NCI-H2107 treated with DMSO at 0.1 percent for 48 hours (cell line): ENCODE results near the gene USHBP1.
A peak's percentile ranks its signal among the peaks of the same experiment; 100 is the strongest.

Experiments
- DNase-seq: peaks from one replicate; lab custom pipeline; 2025; ENCODE audit not compliant: unreplicated experiment; lab: John Stamatoyannopoulos, UW

USHBP1 gene

GRCh38 chr19:17263712-17264640 is 569 bp downstream of the USHBP1 start:
- DNase-seq = no peak

- DNase-seq = no peak
These were observed 2.0 kb downstream of the USHBP1 start for GRCh38 chr19:17262557-17262956.

- DNase-seq = peak; percentile 86
These were observed 3.7 kb downstream of the USHBP1 start for GRCh38 chr19:17260842-17261325.

DNA sequence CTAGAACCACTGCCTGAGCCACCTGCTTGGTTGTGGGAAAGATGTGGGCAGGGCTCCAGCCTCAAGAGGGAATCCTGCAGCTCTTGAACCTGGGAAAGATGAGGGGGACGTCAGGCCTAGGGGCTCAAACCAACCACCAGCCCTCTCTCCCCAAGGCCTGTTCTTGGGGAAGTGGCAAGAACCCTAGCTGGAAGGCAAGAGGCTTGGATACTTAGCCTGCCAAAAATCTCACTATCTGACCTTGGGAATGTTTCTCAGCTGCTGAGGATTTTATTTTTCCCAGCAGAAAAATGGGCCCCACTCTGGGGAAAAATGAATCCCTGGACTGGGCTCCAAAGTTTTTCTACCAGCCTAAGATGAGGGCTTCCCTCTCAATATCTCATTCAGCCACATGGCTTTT is 4.6 kb downstream of the USHBP1 start:
- DNase-seq = no peak

DNA sequence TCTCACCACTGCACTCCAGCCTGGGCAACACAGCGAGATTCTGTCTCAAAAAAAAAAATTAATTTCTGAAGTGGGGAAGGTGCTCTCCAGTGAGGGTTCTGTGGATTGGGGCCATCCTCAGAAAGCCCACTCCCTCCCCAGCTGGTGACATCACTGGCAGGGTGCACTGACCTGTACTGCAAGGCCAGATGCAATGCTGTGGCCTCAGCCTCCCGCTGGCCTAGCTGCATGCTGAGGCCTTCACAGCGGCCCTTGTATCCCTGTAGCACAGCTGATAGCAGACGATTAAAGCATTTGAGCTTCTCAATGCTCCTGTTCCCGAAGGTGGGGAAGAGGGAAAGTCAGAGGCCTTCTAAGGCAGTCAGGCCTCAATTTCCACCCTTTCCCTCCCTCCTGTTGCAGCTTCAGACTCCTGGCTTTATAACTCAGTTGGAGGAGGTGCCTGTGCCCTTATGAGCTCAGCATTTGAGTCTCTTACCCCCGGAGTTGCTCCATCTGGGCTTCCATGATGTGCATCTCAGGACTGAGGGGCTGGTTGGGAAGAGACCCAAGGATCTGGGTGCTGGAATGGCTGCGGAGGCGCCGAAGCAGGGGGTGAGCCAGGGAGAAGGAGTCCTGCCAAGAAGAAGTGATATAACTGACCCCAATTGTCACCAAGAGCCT is 5.3 kb downstream of the USHBP1 start:
- no peak for DNase-seq

DNA sequence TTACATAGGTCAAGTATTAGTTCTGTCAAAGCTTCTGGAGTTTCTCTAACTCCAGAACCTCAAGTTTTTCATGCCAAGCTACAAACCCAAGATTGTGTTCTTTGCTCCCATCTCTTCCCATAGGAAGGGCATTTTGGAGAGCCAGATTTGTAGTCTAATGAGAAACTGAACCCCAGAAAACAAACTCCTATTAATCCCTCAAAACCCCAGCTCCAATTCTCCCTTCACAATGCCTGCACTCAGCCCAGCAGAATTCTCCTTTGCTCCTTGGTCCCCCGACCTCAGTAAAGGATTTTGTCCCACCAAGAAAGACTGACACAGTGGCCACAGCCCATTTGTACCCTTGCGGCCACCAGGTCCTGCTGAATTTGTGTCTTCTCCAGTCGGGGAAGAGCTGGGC is 8.4 kb downstream of the USHBP1 start:
- DNase-seq = no peak

- peak; percentile 73 for DNase-seq
These were observed 9.4 kb downstream of the USHBP1 start for GRCh38 chr19:17255150-17255621.

DNA sequence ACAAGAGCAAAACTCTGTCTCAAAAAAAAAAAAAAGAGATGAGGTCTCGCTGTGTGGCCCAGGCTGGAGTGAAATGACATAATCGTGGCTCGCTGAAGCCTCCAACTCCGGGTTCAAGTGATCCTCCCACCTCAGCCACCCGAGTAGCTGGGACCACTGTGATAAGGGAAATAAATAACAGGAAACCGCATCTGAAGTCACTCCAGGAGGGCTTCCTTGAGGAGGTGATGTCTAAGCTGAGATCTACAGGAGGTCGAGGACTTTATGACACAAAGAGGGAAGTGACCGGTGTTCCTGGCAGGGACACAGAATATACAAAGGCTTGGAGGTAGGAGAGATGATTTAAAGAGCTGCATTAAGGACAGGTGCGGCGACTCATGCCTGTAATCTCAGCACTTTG is 9.9 kb downstream of the USHBP1 start:
- no peak for DNase-seq

GRCh38 chr19:17249887-17250548 is 14.5 kb downstream of the USHBP1 start:
- no peak for DNase-seq

- peak; percentile 56 for DNase-seq
These were observed 16.4 kb downstream of the USHBP1 start for GRCh38 chr19:17248011-17248776.

- DNase-seq = no peak
These were observed 17.7 kb downstream of the USHBP1 start for GRCh38 chr19:17246681-17247425.

- no peak for DNase-seq
These were observed 19.0 kb downstream of the USHBP1 start, which contains the start of gene NR2F6 for GRCh38 chr19:17245535-17245984. Gene NR2F6, minus strand, starts transcription at chr19:17245919. Its CDS starts 699 bp downstream, at chr19:17245220.

- no peak for DNase-seq
These were observed 19.7 kb downstream of the USHBP1 start for GRCh38 chr19:17244618-17245534.

DNA sequence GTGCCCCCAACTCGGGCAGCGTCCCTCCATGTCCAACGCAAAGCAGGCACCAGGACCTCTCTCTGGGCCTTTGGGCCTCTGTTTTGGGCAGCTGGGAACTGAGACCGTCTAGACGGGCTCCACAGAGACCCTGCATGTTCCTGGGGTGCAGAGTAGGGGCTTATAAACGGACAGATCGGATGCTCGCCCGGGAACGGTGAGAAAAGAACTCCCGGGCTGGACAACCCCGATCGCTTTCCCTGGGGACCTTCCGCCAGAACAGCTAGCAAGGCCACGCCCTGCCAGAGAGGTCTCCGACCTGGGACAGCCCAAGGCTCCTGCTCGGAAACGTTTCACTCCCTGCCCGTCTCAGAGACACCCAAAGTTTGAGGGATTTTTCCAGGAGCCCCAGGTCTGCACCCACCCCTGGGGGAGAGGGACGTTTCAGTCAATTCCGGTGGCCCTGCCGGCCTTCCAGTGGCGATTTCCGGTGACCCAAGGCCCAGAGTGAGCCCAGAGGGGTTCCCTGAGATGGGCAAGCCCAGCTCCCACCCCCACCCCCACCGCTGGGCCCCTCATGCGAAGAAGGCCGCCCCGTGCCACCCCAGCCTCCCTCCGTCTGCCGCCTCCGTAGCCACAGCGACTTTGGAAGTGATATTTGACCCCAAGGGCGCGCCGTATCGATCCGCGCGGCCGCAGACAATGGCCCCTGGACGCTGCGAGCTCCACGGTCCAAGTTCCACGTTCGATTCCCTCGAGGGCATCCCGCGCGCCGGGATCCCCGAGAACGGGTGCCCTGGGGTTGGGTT is 20.5 kb downstream of the USHBP1 start:
- DNase-seq = no peak

DNA sequence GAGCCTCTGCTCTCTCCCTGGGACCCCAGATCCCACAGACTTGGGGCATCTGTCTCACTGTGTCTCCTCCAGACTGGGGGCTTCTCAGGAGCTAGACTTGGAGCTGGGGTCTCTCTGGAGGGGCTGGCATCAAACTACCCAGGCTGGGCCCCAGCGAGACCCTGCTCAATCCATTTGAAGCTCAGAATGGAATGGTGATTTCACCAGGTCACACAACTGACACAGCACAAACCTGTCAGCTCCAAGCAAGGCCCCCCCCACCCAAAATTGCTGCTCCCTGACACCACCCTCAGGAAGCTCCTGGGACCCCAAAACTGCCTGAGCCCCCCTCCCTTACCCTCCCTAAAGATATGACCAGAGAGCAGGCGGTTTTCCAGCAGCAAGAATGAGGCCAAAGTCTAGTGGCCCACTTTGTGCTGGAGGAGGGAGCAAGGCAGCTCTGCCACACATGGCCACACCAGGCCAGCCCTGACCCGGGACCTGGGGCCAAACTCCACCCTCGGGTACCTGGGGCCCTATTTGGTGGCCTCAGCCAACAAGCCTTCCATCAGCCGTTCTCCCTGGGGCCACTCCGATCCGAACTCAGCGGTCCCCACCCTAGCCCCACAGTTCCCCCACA is 21.2 kb downstream of the USHBP1 start:
- no peak for DNase-seq

- no peak for DNase-seq
These were observed 21.9 kb downstream of the USHBP1 start for GRCh38 chr19:17242431-17243208.
